Neural cell (in vitro differentiated cells): ENCODE data around the gene RNF138.

Experiments
- POLR2AphosphoS5 ChIP-seq: IDR thresholded peaks from 2 replicates; pipeline ENCODE4 v1.6.1; 2012
- TF ChIP-seq, protein P1 (sequence below): fragments of 450-650 bp; IDR thresholded peaks from 2 replicates; pipeline ENCODE4 v1.5.1; 2014; ENCODE audit warnings: antibody characterized with exemption, mild to moderate bottlenecking, moderate library complexity; ENCODE audit not compliant: poor library complexity, severe bottlenecking

DNA sequence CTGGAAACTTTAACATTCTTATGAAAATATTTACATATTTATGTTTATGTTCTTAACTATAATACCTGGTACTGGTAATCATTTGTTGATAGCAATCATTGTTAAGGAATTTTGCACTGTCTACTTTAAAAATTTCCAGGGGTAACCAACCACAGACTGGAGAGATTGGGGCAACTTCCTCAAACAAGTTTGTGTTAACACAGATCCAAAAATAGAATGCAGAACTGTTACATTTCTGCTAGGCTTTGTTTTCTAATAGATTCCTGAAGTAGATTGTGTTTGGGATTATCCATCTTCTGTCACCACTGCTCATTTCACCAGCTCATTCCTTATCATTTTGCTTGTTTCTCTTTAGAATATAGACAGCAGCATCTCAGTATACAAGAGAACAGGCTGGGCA is 49.3 kb upstream of the RNF138 start:
- TF ChIP-seq POLR2AphosphoS5: no peak
- TF ChIP-seq, protein P1, sequence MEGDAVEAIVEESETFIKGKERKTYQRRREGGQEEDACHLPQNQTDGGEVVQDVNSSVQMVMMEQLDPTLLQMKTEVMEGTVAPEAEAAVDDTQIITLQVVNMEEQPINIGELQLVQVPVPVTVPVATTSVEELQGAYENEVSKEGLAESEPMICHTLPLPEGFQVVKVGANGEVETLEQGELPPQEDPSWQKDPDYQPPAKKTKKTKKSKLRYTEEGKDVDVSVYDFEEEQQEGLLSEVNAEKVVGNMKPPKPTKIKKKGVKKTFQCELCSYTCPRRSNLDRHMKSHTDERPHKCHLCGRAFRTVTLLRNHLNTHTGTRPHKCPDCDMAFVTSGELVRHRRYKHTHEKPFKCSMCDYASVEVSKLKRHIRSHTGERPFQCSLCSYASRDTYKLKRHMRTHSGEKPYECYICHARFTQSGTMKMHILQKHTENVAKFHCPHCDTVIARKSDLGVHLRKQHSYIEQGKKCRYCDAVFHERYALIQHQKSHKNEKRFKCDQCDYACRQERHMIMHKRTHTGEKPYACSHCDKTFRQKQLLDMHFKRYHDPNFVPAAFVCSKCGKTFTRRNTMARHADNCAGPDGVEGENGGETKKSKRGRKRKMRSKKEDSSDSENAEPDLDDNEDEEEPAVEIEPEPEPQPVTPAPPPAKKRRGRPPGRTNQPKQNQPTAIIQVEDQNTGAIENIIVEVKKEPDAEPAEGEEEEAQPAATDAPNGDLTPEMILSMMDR: no peak
